H1 (cell line): ENCODE data around the gene EYA2. TPM values are rescaled to one million over a fixed set of nuclear protein-coding genes. Genes with fewer than 3 reads are reported as not detected.

Source experiments
- ATF2 ChIP-seq: IDR thresholded peaks from 2 replicates; pipeline ENCODE4 v1.6.1; 2012; ENCODE audit warnings: low read length, inconsistent platforms
- CHD7 ChIP-seq: fragments of 300-600 bp; sonication (generic); IDR thresholded peaks from 2 replicates; pipeline ENCODE4 v1.7.1; 2012; ENCODE audit warnings: low read length, moderate library complexity, mild to moderate bottlenecking, inconsistent platforms; ENCODE audit not compliant: insufficient replicate concordance
- CREB1 ChIP-seq: IDR thresholded peaks from 2 replicates; pipeline ENCODE4 v1.6.1; 2012; ENCODE audit warnings: inconsistent platforms
- JUN ChIP-seq: IDR thresholded peaks from 2 replicates; pipeline ENCODE4 v1.6.1; 2011; ENCODE audit warnings: low read depth, mild to moderate bottlenecking, improper control_type of control experiment, low read length
- NRF1 ChIP-seq: IDR thresholded peaks from 2 replicates; pipeline ENCODE4 v1.6.1; 2011; ENCODE audit warnings: mild to moderate bottlenecking, low read depth, low read length, improper control_type of control experiment
- SP4 ChIP-seq: IDR thresholded peaks from 2 replicates; pipeline ENCODE4 v1.6.1; 2012; ENCODE audit warnings: low read length, inconsistent platforms
- TAF7 ChIP-seq: optimal IDR thresholded peaks from 2 replicates; pipeline ENCODE3; 2011; ENCODE audit warnings: low read depth, mild to moderate bottlenecking, inconsistent platforms, low read length, moderate library complexity, borderline replicate concordance
- polyA plus RNA-seq, 7 experiments: library from polyadenylated mRNA; depleted of rRNA in 3 of 7; stranded (reverse) in 5 of 7; unstranded in 2 of 7; fragments of >200 nt in 5 of 7; fragments of 200-250 nt in 2 of 7; gene quantifications; 1 replicate in 5 of 7; 2 replicates in 1 of 7; 4 replicates in 1 of 7; pipeline versions ENCODE4 v1.2.1 to v1.2.3, GENCODE V29; 2011 to 2013; ENCODE audit warnings: missing spikeins in 2 of 7, mixed read lengths in 2 of 7
- total RNA-seq: library from RNA; stranded (reverse); fragmentation: NEBNext Ultra II Directional; extraction: Animal tissue kit (Norgen Biotek cat#: 25700); gene quantifications from 2 replicates; pipeline ENCODE4 v1.2.1, GENCODE V29; 2021

Gene EYA2
- total and polyA plus RNA-seq, 2 of the 8 experiments (the other 6 are each of a cell fraction or from before 2014, with no cell fraction given): 1.6 to 1.7 TPM

- no peak for TF ChIP-seq CHD7
- TF ChIP-seq CREB1: no peak
- no peak for TF ChIP-seq TAF7
- TF ChIP-seq SP4: no peak
- no peak for TF ChIP-seq JUN
- no peak for TF ChIP-seq ATF2
- TF ChIP-seq NRF1: no peak
Measured at GRCh38 chr20:47204008-47204849, 309.6 kb downstream of the EYA2 start (continued).
